Stimulated activated CD8-positive, alpha-beta memory T cell treated with anti-CD3 and anti-CD28 coated beads, Interleukin-15, amount 100 ng/mL, for 1 hour (primary cell): Measurements from ENCODE around the gene TP53TG3D.
"Not testable (repeated sequence)": the region's sequence is repeated elsewhere in the genome, so short reads cannot be mapped to it uniquely, and the experiment has no call there.

Source experiments
- DNase-seq: peaks from one replicate; pipeline ENCODE4 v3.0.0-alpha.2; 2020; ENCODE audit warnings: low read depth

TP53TG3D gene, protein sequence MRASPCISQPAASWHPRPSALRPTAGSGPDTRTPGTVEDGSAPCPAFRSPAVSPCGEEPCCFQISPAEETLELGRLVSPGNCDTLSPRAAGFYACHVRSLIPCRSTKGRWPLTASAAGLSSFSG

DNA sequence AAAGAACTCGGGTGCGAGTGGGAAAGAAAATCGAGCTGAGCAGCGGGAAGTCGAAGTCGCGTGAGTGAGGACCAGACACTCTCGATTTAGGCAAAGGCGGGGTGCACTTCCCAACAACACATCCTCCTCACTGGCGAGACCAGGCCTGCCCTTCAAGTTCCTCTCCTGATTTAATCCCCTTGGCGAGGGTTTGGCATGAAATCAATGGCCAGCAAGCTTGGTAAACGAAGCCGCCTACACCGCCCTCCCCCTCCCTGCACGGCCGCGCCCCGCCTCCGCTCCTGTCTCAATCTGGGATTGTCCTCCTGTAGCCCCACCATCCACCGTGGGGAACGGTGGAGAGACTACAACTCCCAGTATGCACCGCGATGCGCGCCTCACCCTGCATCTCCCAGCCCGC, at the start of gene TP53TG3D:
TSS of gene TP53TG3D (plus strand) at position 301 of the 400 bp plus-strand sequence. CDS start at position 369, 68 bp downstream.
- not testable (repeated sequence) for DNase-seq

GRCh38 chr16:32253507-32253906, 421 bp downstream of the TP53TG3D start:
- peak; percentile 4 for DNase-seq

DNA sequence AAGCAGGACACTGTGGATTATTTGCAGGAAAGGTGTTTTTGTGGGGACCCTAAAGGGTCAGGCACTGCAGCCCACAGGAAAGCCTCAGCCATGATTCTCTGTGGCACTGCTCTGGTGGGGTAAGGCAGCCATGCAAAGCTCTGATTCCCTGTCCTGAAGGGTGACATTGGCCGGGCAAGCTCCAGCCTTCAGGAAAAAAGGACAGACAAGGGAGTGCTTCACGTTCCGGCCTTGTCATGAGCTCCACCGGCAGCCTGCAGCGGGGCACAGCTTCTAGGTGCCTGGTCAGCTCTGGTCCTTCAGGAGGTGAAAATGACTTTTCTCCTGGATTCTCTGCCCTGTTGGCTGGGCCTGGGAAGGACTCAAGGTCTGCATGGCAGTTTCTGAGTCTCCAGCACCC, 8.4 kb downstream of the TP53TG3D start:
- not testable (repeated sequence) for DNase-seq

DNA sequence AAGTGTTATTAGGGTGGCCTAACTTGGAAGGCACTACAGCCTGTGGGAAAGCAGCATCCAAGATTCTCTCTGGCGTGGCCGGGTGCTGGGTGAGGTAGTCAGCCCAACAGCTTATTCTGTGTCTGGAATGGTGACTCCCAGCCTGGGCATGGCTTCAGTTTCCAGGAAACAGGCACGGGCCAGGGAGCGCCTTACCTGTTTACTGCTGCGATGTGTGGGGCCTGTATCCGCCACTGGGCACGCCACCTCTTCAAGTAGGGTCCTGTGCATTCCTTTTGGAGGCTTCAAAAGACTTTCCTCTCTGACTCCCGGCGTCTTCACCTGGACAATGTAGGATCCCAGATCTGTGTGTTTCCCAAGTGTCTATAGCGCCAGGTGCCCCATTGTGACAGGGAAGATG, 10.5 kb downstream of the TP53TG3D start:
- DNase-seq: not testable (repeated sequence)

DNA sequence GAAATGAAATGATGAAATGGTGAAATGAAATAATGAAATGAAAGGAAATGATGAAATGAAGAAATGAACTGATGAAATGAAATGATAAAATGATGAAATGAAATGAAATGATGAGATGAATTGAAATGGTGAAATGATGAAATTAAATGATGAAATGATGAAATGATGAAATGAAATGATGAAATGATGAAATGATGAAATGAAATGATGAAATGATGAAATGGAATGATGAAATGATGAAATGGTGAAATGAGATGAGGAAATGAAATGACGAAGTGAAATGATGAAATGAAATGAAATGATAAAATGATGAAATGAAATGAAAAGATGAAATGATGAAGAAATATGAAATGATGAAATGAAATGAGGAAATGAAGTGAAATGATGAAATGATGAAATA, 28.8 kb downstream of the TP53TG3D start:
- DNase-seq: not testable (repeated sequence)

DNA sequence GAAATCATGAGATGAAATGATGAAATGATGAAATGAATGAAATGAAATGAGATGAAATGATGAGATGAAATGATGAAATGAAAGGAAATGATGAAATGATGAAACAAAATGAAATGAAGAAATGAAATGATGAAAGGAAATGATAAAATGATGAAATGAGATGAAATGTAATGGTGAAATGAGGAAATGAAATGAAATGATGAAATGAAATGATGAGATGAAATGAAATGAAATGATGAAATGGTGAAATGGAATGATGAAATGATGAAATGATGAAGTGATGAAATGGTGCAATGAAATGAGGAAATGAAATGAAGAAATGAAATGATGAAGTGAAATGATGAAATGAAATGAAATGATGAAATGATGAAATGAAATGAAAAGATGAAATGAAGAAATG, 29.9 kb downstream of the TP53TG3D start:
- not testable (repeated sequence) for DNase-seq

GRCh38 chr16:32283917-32284495, 30.9 kb downstream of the TP53TG3D start:
- not testable (repeated sequence) for DNase-seq

GRCh38 chr16:32284800-32285796, 32.0 kb downstream of the TP53TG3D start:
- not testable (repeated sequence) for DNase-seq

DNA sequence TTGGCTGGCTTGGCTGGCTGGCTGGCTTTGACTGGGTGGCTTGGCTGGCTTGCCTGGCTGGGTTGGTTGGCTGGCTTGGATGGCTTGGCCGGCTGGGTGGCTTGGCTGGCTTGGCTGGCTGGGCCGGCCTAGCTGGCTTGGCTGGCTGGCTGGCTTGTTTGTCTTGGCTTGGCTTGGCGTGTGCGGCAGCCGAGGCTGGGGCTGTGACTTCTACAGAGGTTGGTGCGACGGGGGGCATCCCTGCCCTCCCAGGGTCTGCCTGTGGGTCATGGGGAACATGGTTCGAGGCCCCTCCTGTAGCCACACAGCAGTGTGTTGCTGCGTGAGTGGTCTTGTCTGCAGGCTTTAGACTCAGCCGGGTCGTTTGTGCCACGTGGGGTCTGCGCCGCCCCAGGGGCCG, 33.1 kb downstream of the TP53TG3D start:
- not testable (repeated sequence) for DNase-seq

- not testable (repeated sequence) for DNase-seq
Observed at GRCh38 chr16:32287743-32288142, 34.7 kb downstream of the TP53TG3D start.

DNA sequence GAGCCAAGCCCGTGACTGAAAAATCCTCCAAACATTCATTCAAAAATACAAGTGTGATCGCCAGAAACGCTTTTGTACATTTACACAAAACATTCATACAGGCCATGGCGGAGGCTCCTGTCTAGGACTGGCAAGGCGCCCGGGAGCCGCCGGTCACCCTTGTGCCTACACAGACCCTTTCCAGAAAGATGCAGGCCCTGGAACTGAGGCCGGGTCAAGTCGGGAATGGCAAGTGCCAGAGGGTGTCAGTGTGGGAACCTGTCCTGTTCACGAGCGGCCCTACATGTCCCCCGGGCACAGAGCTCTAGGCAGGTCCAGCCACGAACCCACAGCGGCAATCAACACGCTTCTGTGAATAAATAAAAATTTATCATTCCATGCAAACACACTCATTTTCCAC, 36.1 kb downstream of the TP53TG3D start:
- DNase-seq: not testable (repeated sequence)

DNA sequence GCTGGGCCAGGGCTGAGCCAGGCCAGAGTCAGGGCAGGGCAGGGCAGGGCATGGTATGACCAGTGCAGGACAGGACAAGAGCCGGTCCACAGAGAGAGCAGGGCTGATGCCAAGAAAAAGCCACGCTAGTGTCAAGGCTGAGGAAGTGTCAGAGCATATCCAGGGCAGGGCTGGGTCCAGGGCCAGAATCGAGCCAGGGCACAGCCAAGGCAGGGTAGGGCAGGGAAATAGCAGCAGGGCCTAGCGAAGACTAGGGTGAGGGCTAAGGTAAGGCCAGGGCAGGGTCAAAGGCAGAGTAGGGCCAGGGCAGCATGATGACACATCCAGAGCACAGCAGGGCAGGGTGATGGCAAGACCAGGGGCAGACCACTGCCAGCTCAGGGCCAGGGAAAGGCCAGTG, 49.7 kb downstream of the TP53TG3D start:
- DNase-seq: not testable (repeated sequence)
